Measurements from ENCODE around the gene WSCD1.

WSCD1 gene

DNA sequence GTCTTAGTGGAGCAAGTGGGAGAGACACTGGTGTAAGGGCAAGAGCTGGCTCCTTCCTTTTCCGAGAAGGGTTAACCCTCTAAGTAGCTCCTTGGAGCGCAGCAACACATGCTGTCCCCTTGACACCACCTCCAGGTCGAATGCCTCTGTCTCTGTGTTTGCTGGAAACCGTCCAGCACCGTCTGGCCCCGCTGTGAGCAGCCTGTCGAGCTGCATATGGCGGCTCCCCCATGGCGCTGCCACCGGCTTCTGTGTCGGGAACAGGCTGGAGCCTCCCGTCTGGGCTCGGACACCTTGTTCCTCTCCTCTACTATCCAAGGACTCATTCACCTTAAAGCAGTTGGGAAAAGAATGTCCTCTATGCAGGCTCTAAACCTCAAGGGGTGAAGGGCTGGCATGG is 28.9 kb upstream of the WSCD1 start:
- Histone ChIP-seq H3K36me3 (ENCODE audit: control insufficient read depth, insufficient read depth, low read length) (no peaks in the 10 kb centered on the region), H3K4me3 (ENCODE audit: insufficient read depth, low read depth, low read length) (no peak overlapping the region), H3K4me1 (ENCODE audit: control insufficient read depth, insufficient read depth, low read length) (no peaks in the 10 kb centered on the region), H3K27me3 (ENCODE audit: control insufficient read depth, insufficient read depth, low read length, poor library complexity, severe bottlenecking) (no peaks in the 10 kb centered on the region), H3K9me3 (ENCODE audit: control insufficient read depth, low read length) (no peaks in the 10 kb centered on the region), H3K27ac (ENCODE audit: insufficient read depth, low read depth, low read length, poor library complexity, severe bottlenecking) (no peak overlapping the region)
- WGBS, 2 experiments: 84% methylated on average over 13 of the region's 13 CpGs

DNA sequence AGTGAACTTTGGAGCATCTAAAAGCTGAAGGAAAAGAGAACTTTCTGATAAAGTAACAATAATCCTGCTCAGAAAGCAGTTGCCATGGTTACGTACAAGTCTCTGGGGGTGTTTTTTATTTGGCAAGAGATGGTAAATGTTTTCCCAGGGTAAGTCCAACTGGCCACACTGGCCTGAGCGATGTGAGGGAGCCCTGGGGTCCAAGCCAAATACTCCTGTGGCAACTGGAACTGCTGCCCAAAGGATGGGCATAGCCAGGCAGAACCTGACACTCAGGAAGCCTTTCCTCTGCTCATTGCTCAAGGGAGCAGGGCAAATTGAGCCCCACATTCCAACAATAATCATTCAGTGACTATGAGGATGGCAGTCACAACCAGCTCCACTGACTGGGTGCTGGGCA is 26.8 kb upstream of the WSCD1 start:
- no peaks in the 10 kb centered on the region for H3K27me3 ChIP-seq (ENCODE audit: control insufficient read depth, insufficient read depth, low read length, poor library complexity, severe bottlenecking)
- no peaks in the 10 kb centered on the region for H3K9me3 ChIP-seq (ENCODE audit: control insufficient read depth, low read length)
- no peak overlapping the region for H3K4me3 ChIP-seq (ENCODE audit: insufficient read depth, low read depth, low read length)
- H3K36me3 ChIP-seq (ENCODE audit: control insufficient read depth, insufficient read depth, low read length): no peaks in the 10 kb centered on the region
- no peak overlapping the region for H3K27ac ChIP-seq (ENCODE audit: insufficient read depth, low read depth, low read length, poor library complexity, severe bottlenecking)
- H3K4me1 ChIP-seq (ENCODE audit: control insufficient read depth, insufficient read depth, low read length): no peaks in the 10 kb centered on the region
- 92 to 95% methylated on average over 2 of the region's 2 CpGs for WGBS, 2 experiments

DNA sequence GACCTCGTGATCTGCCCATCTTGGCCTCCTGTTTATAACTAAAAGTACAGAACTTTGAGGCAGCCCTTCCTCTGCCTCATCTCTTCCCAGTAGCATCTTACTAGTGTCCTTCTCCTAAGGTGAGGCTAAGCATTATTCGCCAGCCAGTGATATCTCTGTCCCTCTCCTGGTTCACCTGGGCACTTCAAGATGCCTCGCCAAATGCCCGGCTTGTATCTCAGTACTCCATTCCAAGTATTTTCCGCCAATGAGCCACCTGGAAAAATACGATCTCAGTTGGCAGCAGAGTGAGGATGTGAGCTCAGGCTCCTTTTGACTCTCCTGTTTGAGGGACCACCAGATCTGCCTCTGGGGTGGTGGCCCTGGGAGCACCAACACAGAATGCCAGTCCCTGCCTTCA is 25.9 kb upstream of the WSCD1 start:
- Histone ChIP-seq H3K4me1 (ENCODE audit: control insufficient read depth, insufficient read depth, low read length) (no peaks in the 10 kb centered on the region), H3K4me3 (ENCODE audit: insufficient read depth, low read depth, low read length) (no peak overlapping the region), H3K27ac (ENCODE audit: insufficient read depth, low read depth, low read length, poor library complexity, severe bottlenecking) (no peak overlapping the region), H3K9me3 (ENCODE audit: control insufficient read depth, low read length) (no peaks in the 10 kb centered on the region), H3K27me3 (ENCODE audit: control insufficient read depth, insufficient read depth, low read length, poor library complexity, severe bottlenecking) (no peaks in the 10 kb centered on the region), H3K36me3 (ENCODE audit: control insufficient read depth, insufficient read depth, low read length) (no peaks in the 10 kb centered on the region)
- 91 to 96% methylated on average over 6 of the region's 6 CpGs for WGBS, 2 experiments

DNA sequence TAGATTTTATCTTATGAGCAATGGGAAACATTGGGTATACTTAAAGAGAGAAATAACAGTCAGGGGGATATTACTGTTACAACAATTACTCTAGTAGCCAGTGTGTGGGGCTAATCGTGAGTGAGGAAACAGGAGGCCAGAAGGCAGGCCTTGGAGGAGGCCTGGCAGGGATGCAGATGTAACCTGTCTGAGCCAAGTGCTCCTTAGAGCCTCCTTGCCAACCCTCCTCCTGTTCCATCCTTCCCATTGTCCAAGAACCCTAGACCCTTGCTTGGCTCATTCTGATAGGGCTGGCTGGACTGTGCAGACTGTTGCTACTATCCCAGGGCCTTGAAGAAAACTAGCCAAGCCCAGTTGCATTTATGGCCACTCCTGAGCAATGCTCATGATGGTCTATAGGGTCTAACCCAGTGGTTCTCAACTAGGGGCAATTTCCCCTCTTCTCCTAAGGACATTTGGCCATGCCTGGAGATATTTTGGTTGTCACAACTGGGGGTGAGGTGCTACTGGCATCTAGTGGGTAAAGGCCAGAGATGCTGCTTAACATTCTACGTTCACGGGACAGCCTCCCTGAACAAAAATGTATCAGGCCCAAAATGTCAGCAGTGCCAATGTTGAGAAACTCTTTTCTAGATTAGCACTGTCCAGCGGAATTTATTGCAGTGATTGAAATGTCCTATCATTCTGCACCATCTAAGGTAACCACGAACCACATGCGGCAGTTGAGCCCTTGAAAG is 24.4 kb upstream of the WSCD1 start:
- H3K4me3 ChIP-seq (ENCODE audit: insufficient read depth, low read depth, low read length): no peak overlapping the region
- no peak overlapping the region for H3K27ac ChIP-seq (ENCODE audit: insufficient read depth, low read depth, low read length, poor library complexity, severe bottlenecking)
- H3K36me3 ChIP-seq (ENCODE audit: control insufficient read depth, insufficient read depth, low read length): no peaks in the 10 kb centered on the region
- WGBS, 2 experiments: 93 to 94% methylated on average over 6 of the region's 6 CpGs
- no peaks in the 10 kb centered on the region for H3K4me1 ChIP-seq (ENCODE audit: control insufficient read depth, insufficient read depth, low read length)
- H3K9me3 ChIP-seq (ENCODE audit: control insufficient read depth, low read length): no peaks in the 10 kb centered on the region
- no peaks in the 10 kb centered on the region for H3K27me3 ChIP-seq (ENCODE audit: control insufficient read depth, insufficient read depth, low read length, poor library complexity, severe bottlenecking)

DNA sequence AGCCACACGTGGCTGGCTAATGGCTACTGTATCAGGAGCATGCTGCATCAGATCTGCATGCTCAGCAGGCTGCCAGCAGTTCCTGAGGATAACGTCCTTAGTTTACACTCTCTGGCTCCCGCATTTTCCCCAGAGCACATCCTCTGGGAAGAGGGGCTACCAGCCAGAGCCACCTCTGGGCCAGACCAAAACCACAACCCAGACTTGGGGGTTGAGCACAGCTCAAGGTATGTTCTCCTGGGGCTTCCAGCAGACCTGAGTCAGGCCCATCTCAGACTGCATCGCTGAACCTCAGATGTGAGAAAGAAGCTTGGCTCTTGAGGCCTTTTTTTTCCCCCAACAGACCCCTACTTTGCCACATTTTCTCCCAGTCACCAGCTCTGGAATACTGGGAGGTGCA is 23.7 kb upstream of the WSCD1 start:
- H3K4me1 ChIP-seq (ENCODE audit: control insufficient read depth, insufficient read depth, low read length): no peaks in the 10 kb centered on the region
- H3K36me3 ChIP-seq (ENCODE audit: control insufficient read depth, insufficient read depth, low read length): no peaks in the 10 kb centered on the region
- H3K27me3 ChIP-seq (ENCODE audit: control insufficient read depth, insufficient read depth, low read length, poor library complexity, severe bottlenecking): no peaks in the 10 kb centered on the region
- H3K9me3 ChIP-seq (ENCODE audit: control insufficient read depth, low read length): no peaks in the 10 kb centered on the region
- 73 to 77% methylated on average over 4 of the region's 4 CpGs for WGBS, 2 experiments
- H3K27ac ChIP-seq (ENCODE audit: insufficient read depth, low read depth, low read length, poor library complexity, severe bottlenecking): no peak overlapping the region
- no peak overlapping the region for H3K4me3 ChIP-seq (ENCODE audit: insufficient read depth, low read depth, low read length)

DNA sequence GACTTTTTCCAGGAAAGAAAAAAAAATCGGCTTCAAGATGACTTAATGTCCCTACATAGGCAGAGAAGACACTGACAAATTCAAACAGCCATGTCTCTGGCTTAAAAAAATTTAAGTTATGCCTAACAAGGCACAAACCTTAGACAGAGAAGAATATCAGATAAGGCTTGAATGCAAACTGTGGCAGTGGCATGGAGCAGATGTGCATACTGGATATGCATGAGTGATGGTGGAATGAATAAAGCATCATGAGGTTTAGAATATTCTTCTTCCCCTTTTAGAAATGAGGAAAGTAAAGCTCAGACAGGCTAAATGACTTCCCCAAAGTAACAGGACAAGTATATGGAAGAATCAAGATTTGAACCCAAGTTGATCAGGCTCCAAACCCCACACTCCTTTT is 23.2 kb upstream of the WSCD1 start:
- WGBS, 2 experiments: 80 to 82% methylated on average over 1 of the region's 1 CpG
- Histone ChIP-seq H3K27me3 (ENCODE audit: control insufficient read depth, insufficient read depth, low read length, poor library complexity, severe bottlenecking) (no peaks in the 10 kb centered on the region), H3K36me3 (ENCODE audit: control insufficient read depth, insufficient read depth, low read length) (no peaks in the 10 kb centered on the region), H3K9me3 (ENCODE audit: control insufficient read depth, low read length) (no peaks in the 10 kb centered on the region), H3K27ac (ENCODE audit: insufficient read depth, low read depth, low read length, poor library complexity, severe bottlenecking) (no peak overlapping the region), H3K4me3 (ENCODE audit: insufficient read depth, low read depth, low read length) (no peak overlapping the region), H3K4me1 (ENCODE audit: control insufficient read depth, insufficient read depth, low read length) (no peaks in the 10 kb centered on the region)

DNA sequence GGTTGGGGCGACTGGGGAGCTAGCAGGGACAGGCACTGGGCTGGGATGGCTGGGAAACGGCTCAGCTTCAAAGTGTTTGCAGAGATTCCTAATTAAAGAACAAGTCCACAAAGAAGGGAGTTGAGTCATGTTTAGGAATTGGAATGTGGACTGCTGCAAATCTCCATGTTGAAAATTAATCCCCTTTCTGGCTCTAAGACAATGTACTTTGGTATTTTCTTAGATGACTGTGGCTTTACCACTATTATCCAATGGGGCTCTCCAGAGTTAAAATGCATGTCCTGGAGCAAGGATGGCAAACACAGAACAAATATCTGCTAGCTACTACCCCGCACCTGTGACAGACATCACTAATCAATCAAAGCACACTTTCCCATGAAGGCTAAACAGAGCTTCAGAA is 22.2 kb upstream of the WSCD1 start:
- Histone ChIP-seq H3K27ac (ENCODE audit: insufficient read depth, low read depth, low read length, poor library complexity, severe bottlenecking) (no peak overlapping the region), H3K4me1 (ENCODE audit: control insufficient read depth, insufficient read depth, low read length) (no peaks in the 10 kb centered on the region), H3K36me3 (ENCODE audit: control insufficient read depth, insufficient read depth, low read length) (no peaks in the 10 kb centered on the region), H3K9me3 (ENCODE audit: control insufficient read depth, low read length) (no peaks in the 10 kb centered on the region), H3K27me3 (ENCODE audit: control insufficient read depth, insufficient read depth, low read length, poor library complexity, severe bottlenecking) (no peaks in the 10 kb centered on the region), H3K4me3 (ENCODE audit: insufficient read depth, low read depth, low read length) (no peak overlapping the region)
- 89 to 92% methylated on average over 3 of the region's 3 CpGs for WGBS, 2 experiments

DNA sequence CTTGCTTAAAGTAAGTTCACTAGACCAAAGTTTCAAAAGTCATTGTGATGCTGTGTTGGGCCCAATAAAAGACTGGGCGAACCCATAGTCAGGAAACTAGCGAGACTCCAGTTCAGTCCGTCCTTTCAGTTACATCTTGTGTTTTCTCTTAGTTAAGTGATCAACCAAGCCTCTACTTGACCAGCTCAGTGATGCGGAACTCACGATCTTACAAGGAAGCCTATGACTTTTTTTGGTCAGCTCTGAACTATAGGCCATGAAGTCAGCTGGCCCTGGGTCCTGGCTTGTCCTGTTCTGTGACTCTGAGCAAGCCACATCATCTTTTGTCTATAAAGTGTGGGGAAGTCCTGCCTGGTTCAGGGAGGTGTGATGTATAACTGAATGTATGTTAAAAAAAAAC is 21.7 kb upstream of the WSCD1 start:
- Histone ChIP-seq H3K27me3 (ENCODE audit: control insufficient read depth, insufficient read depth, low read length, poor library complexity, severe bottlenecking) (no peaks in the 10 kb centered on the region), H3K36me3 (ENCODE audit: control insufficient read depth, insufficient read depth, low read length) (no peaks in the 10 kb centered on the region), H3K9me3 (ENCODE audit: control insufficient read depth, low read length) (no peaks in the 10 kb centered on the region), H3K4me1 (ENCODE audit: control insufficient read depth, insufficient read depth, low read length) (no peaks in the 10 kb centered on the region), H3K27ac (ENCODE audit: insufficient read depth, low read depth, low read length, poor library complexity, severe bottlenecking) (no peak overlapping the region), H3K4me3 (ENCODE audit: insufficient read depth, low read depth, low read length) (no peak overlapping the region)
- whole genome bisulfite sequencing, 2 experiments: 95 to 98% methylated on average over 5 of the region's 5 CpGs

DNA sequence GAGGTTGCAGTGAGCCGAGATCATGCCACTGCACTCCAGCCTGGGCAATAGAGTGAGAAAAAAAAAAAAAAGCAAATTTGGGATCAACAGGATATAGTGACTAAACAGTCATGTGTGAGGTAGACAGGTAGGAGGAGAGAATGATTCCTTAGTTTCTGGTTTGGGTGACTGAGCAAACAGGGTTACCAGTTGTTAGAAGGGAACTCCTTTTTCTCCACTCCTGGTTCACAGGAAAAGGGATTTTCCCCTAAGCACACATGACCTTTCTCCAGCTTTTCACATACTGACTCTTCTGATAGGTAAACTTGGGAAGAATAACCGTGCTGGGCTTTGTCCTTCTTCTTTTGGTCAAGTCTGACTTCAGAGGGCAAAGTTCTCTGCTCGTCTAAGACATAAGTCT is 17.3 kb upstream of the WSCD1 start:
- Histone ChIP-seq H3K27me3 (ENCODE audit: control insufficient read depth, insufficient read depth, low read length, poor library complexity, severe bottlenecking) (no peaks in the 10 kb centered on the region), H3K9me3 (ENCODE audit: control insufficient read depth, low read length) (no peaks in the 10 kb centered on the region), H3K4me1 (ENCODE audit: control insufficient read depth, insufficient read depth, low read length) (no peaks in the 10 kb centered on the region), H3K4me3 (ENCODE audit: insufficient read depth, low read depth, low read length) (no peak overlapping the region), H3K27ac (ENCODE audit: insufficient read depth, low read depth, low read length, poor library complexity, severe bottlenecking) (no peak overlapping the region), H3K36me3 (ENCODE audit: control insufficient read depth, insufficient read depth, low read length) (no peaks in the 10 kb centered on the region)
- WGBS, 2 experiments: 86 to 87% methylated on average over 3 of the region's 3 CpGs

DNA sequence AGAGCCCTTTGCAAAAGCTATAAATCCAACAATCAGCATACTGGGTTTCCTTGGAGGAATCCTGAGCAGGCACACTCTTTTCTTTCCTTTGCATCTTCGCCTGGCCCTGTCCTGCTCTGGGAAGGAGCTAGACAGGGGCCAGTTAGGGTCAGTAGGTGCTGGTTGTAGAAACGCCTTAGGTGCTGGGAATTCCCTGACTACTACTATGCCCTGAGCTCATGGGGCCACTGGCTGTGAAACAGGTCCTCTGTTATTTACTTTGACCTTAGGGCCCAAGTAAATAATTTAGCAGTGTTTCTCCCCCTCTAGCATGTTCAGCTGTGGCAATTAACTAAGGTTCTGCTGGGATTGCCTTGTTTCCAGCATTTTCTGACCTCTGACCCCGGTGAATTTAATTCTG is 15.8 kb upstream of the WSCD1 start:
- Histone ChIP-seq H3K4me3 (ENCODE audit: insufficient read depth, low read depth, low read length) (no peak overlapping the region), H3K27me3 (ENCODE audit: control insufficient read depth, insufficient read depth, low read length, poor library complexity, severe bottlenecking) (no peaks in the 10 kb centered on the region), H3K36me3 (ENCODE audit: control insufficient read depth, insufficient read depth, low read length) (no peaks in the 10 kb centered on the region), H3K4me1 (ENCODE audit: control insufficient read depth, insufficient read depth, low read length) (no peaks in the 10 kb centered on the region), H3K9me3 (ENCODE audit: control insufficient read depth, low read length) (no peaks in the 10 kb centered on the region), H3K27ac (ENCODE audit: insufficient read depth, low read depth, low read length, poor library complexity, severe bottlenecking) (no peak overlapping the region)
- 96% methylated on average over 3 of the region's 3 CpGs for WGBS, 2 experiments

DNA sequence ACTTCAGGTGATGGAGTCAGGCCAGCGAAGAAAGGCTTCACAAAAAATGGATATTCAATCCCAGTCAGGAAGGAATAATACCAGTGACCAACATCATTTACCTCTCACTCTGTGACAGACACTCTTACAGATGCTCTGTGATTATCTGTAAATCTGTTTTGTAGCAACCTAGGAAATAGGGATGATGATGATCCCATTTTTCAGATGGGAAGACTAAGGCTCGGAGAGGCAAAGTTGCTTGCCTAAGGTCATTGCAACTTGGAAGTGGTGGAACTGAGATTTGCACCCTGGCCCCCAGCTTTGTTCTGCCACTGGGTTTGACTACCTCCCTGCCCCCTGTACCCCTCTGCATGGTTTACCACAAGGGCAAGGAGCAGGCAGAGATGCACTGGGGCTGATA is 14.1 kb upstream of the WSCD1 start:
- H3K4me1 ChIP-seq (ENCODE audit: control insufficient read depth, insufficient read depth, low read length): no peaks in the 10 kb centered on the region
- H3K4me3 ChIP-seq (ENCODE audit: insufficient read depth, low read depth, low read length): no peak overlapping the region
- 89 to 95% methylated on average over 2 of the region's 2 CpGs for WGBS, 2 experiments
- no peaks in the 10 kb centered on the region for H3K27me3 ChIP-seq (ENCODE audit: control insufficient read depth, insufficient read depth, low read length, poor library complexity, severe bottlenecking)
- no peak overlapping the region for H3K27ac ChIP-seq (ENCODE audit: insufficient read depth, low read depth, low read length, poor library complexity, severe bottlenecking)
- H3K9me3 ChIP-seq (ENCODE audit: control insufficient read depth, low read length): no peaks in the 10 kb centered on the region
- no peaks in the 10 kb centered on the region for H3K36me3 ChIP-seq (ENCODE audit: control insufficient read depth, insufficient read depth, low read length)
